ENCODE results near the gene MSL3.

GRCh38 chrX:11768039-11768438, 10.0 kb downstream of the MSL3 start:
- TF ChIP-seq, protein P1, sequence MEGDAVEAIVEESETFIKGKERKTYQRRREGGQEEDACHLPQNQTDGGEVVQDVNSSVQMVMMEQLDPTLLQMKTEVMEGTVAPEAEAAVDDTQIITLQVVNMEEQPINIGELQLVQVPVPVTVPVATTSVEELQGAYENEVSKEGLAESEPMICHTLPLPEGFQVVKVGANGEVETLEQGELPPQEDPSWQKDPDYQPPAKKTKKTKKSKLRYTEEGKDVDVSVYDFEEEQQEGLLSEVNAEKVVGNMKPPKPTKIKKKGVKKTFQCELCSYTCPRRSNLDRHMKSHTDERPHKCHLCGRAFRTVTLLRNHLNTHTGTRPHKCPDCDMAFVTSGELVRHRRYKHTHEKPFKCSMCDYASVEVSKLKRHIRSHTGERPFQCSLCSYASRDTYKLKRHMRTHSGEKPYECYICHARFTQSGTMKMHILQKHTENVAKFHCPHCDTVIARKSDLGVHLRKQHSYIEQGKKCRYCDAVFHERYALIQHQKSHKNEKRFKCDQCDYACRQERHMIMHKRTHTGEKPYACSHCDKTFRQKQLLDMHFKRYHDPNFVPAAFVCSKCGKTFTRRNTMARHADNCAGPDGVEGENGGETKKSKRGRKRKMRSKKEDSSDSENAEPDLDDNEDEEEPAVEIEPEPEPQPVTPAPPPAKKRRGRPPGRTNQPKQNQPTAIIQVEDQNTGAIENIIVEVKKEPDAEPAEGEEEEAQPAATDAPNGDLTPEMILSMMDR (IDR thresholded peaks at IDR 0.05): no peak
- TF ChIP-seq POLR2AphosphoS5 (IDR thresholded peaks at IDR 0.05) (no peak), POLR2A (IDR thresholded peaks at IDR 0.05) (no peak), EP300 (IDR thresholded peaks at IDR 0.05) (no peak)

Data from stomach (tissue), 4 donors.